H9 (cell line): ENCODE measurements around the gene DHRS13. TPM values are rescaled to one million over a fixed set of nuclear protein-coding genes. Genes with fewer than 3 reads are reported as not detected.

Experiments
- DNase-seq: peaks from one replicate; pipeline ENCODE4 v3.0.0-alpha.2; 2017
- H2AFZ ChIP-seq: one replicate; pipeline ENCODE4 v1.6.1; 2013; ENCODE audit warnings: mild to moderate bottlenecking, low read length, control low read depth, moderate library complexity
- H2AK5ac ChIP-seq: 2 replicates; pipeline ENCODE4 v1.6.1; 2013; ENCODE audit warnings: low read length, control low read depth, mixed read lengths; ENCODE audit not compliant: insufficient read length
- H2BK120ac ChIP-seq: one replicate; pipeline ENCODE4 v1.6.1; 2013; ENCODE audit warnings: low read depth, mild to moderate bottlenecking, low read length, control low read depth, inconsistent platforms; ENCODE audit not compliant: poor library complexity, severe bottlenecking
- H2BK12ac ChIP-seq: 2 replicates; pipeline ENCODE4 v1.6.1; 2013; ENCODE audit warnings: low read length, control low read depth, mixed read lengths, low read depth; ENCODE audit not compliant: insufficient read length
- H2BK15ac ChIP-seq: 2 replicates; pipeline ENCODE4 v1.6.1; 2013; ENCODE audit warnings: low read depth, low read length, control low read depth
- H2BK20ac ChIP-seq: one replicate; pipeline ENCODE4 v1.6.1; 2013; ENCODE audit warnings: low read depth, mild to moderate bottlenecking, low read length, control low read depth, inconsistent platforms; ENCODE audit not compliant: poor library complexity, severe bottlenecking
- H2BK5ac ChIP-seq: 2 replicates; pipeline ENCODE4 v1.6.1; 2013; ENCODE audit warnings: low read length, control low read depth, mixed read lengths; ENCODE audit not compliant: insufficient read length
- H3K14ac ChIP-seq: 2 replicates; pipeline ENCODE4 v1.6.1; 2013; ENCODE audit warnings: low read length, control low read depth; ENCODE audit not compliant: insufficient read depth
- H3K18ac ChIP-seq: 2 replicates; pipeline ENCODE4 v1.6.1; 2013; ENCODE audit warnings: low read depth, mild to moderate bottlenecking, mixed read lengths, low read length, control low read depth; ENCODE audit not compliant: insufficient read length
- H3K23ac ChIP-seq: 2 replicates; pipeline ENCODE4 v1.6.1; 2013; ENCODE audit warnings: low read length, control low read depth, mixed read lengths, low read depth; ENCODE audit not compliant: insufficient read length
- H3K23me2 ChIP-seq: 2 replicates; pipeline ENCODE4 v1.6.1; 2013; ENCODE audit warnings: low read depth, mild to moderate bottlenecking, mixed read lengths, low read length, control low read depth; ENCODE audit not compliant: insufficient read length, poor library complexity, severe bottlenecking
- H3K27ac ChIP-seq: 2 replicates; pipeline ENCODE4 v1.5.1; 2013; ENCODE audit warnings: low read length, control low read depth, mixed read lengths, low read depth; ENCODE audit not compliant: insufficient read length
- H3K27me3 ChIP-seq: 2 replicates; pipeline ENCODE4 v1.6.1; 2013; ENCODE audit warnings: low read length, control low read depth, inconsistent platforms; ENCODE audit not compliant: insufficient read depth
- H3K4ac ChIP-seq: 2 replicates; pipeline ENCODE4 v1.6.1; 2013; ENCODE audit warnings: low read depth, mild to moderate bottlenecking, control low read depth, inconsistent platforms, low read length, moderate library complexity
- H3K4me1 ChIP-seq: 2 replicates; pipeline ENCODE4 v1.6.1; 2013; ENCODE audit warnings: low read length, control low read depth, inconsistent platforms; ENCODE audit not compliant: insufficient read depth
- H3K4me2 ChIP-seq: 2 replicates; pipeline ENCODE4 v1.6.1; 2013; ENCODE audit warnings: low read length, control low read depth, mixed read lengths; ENCODE audit not compliant: insufficient read length, insufficient read depth
- H3K56ac ChIP-seq: 2 replicates; pipeline ENCODE4 v1.6.1; 2013; ENCODE audit warnings: low read depth, mild to moderate bottlenecking, mixed read lengths, low read length, control low read depth; ENCODE audit not compliant: insufficient read length
- H3K79me1 ChIP-seq: 2 replicates; pipeline ENCODE4 v1.6.1; 2013; ENCODE audit warnings: low read depth, mild to moderate bottlenecking, moderate library complexity, low read length, control low read depth, inconsistent platforms; ENCODE audit not compliant: insufficient read depth, poor library complexity, severe bottlenecking
- H3K79me2 ChIP-seq: 2 replicates; pipeline ENCODE4 v1.6.1; 2013; ENCODE audit warnings: low read length, control low read depth, inconsistent platforms; ENCODE audit not compliant: insufficient read depth
- H3K9ac ChIP-seq: 2 replicates; pipeline ENCODE4 v1.6.1; 2013; ENCODE audit warnings: low read length, control low read depth, mixed read lengths; ENCODE audit not compliant: insufficient read length; ENCODE audit errors: extremely low read depth
- H3K9me3 ChIP-seq: one replicate; pipeline ENCODE4 v1.6.1; 2013; ENCODE audit warnings: low read depth, low read length, inconsistent platforms; ENCODE audit not compliant: control insufficient read depth
- H3T11ph ChIP-seq: one replicate; pipeline ENCODE4 v1.6.1; 2013; ENCODE audit warnings: mild to moderate bottlenecking, low read length, control low read depth, inconsistent platforms
- H4K20me1 ChIP-seq: one replicate; pipeline ENCODE4 v1.6.1; 2013; ENCODE audit not compliant: control insufficient read depth, insufficient read length, insufficient read depth
- H4K5ac ChIP-seq: 2 replicates; pipeline ENCODE4 v1.6.1; 2013; ENCODE audit warnings: low read depth, mild to moderate bottlenecking, mixed read lengths, low read length, control low read depth; ENCODE audit not compliant: insufficient read length
- H4K8ac ChIP-seq: replicated peaks from 2 replicates; pipeline ENCODE4 v1.6.1; 2013; ENCODE audit warnings: low read length, control low read depth, mixed read lengths, low read depth; ENCODE audit not compliant: insufficient read length
- H4K91ac ChIP-seq: 2 replicates; pipeline ENCODE4 v1.6.1; 2013; ENCODE audit warnings: low read depth, mild to moderate bottlenecking, moderate library complexity, mixed read lengths, low read length, control low read depth; ENCODE audit not compliant: insufficient read length
- H3K27ac Mint-ChIP-seq, 3 experiments: 2 replicates in 2 of 3; 3 replicates in 1 of 3; pipeline ENCODE4 v1.8.0; 2020 to 2021; ENCODE audit warnings: mixed read lengths in 3 of 3, mild to moderate bottlenecking in 1 of 3, moderate library complexity in 1 of 3
- H3K27me3 Mint-ChIP-seq: 2 replicates; pipeline ENCODE4 v1.8.0; 2021; ENCODE audit warnings: low read depth, mild to moderate bottlenecking, moderate library complexity, mixed read lengths
- H3K36me3 Mint-ChIP-seq, 3 experiments: 2 replicates in 2 of 3; 3 replicates in 1 of 3; pipeline ENCODE4 v1.8.0; 2020 to 2021; ENCODE audit warnings: low read depth in 3 of 3, mixed read lengths in 3 of 3; ENCODE audit not compliant: insufficient read depth in 1 of 3
- H3K4me1 Mint-ChIP-seq, 2 experiments: 2 replicates each; pipeline ENCODE4 v1.8.0; 2020; ENCODE audit warnings: mixed read lengths in 2 of 2
- H3K4me3 Mint-ChIP-seq, 2 experiments: 2 replicates in 1 of 2; 3 replicates in 1 of 2; pipeline ENCODE4 v1.8.0; 2020 to 2021; ENCODE audit warnings: mild to moderate bottlenecking in 2 of 2, mixed read lengths in 2 of 2, moderate library complexity in 1 of 2
- H3K9me3 Mint-ChIP-seq, 2 experiments: 2 replicates in 1 of 2; 3 replicates in 1 of 2; pipeline ENCODE4 v1.8.0; 2020; ENCODE audit warnings: mild to moderate bottlenecking in 2 of 2, mixed read lengths in 2 of 2, moderate library complexity in 1 of 2
- CTCF ChIP-seq: fragments of 200-600 bp; sonication (generic); conservative IDR thresholded peaks from 3 replicates; pipeline ENCODE4 v1.8.0; 2021; ENCODE audit warnings: antibody characterized with exemption, mild to moderate bottlenecking
- WGBS: extraction: QIAGEN DNeasy Blood & Tissue Kit; methylation state at CpG from one replicate; pipeline ENCODE4 v1.1.7; 2013; ENCODE audit warnings: missing lambda C conversion rate, low lambda C conversion rate, mixed read lengths; ENCODE audit not compliant: insufficient read length; ENCODE audit errors: extremely low coverage; 5-methylcytosine and 5-hydroxymethylcytosine counted together
- total RNA-seq: library from RNA; stranded (reverse); gene quantifications from 2 replicates; pipeline ENCODE4 v1.2.1, GENCODE V29; 2021

DHRS13 gene
- total RNA-seq, 1 experiment from 2014 or later, result 29.6 TPM

- no peak within 1 kb of the TSS for H2BK15ac ChIP-seq
- peak; percentile 77 for DNase-seq
- H3K36me3 Mint-ChIP-seq, result peaks cover 20 to 34% (median 21%) of the 10 kb centered on the region in 3 experiments
- H3K27me3 ChIP-seq, result 0 out of 2 replicates have a peak, but pooled peaks cover 3% of the 10 kb centered on the region
- peak within 1 kb of the TSS; percentile 93 to 96 for H3K4me3 Mint-ChIP-seq
- no peak within 1 kb of the TSS for H3K27ac ChIP-seq
- H4K91ac ChIP-seq, result no peak within 1 kb of the TSS
- no peak within 1 kb of the TSS for H3K23ac ChIP-seq
- H3K4me1 ChIP-seq, result peaks cover 9% of the 10 kb centered on the region
- no peak within 1 kb of the TSS for H2BK20ac ChIP-seq
- no peak within 1 kb of the TSS for H3T11ph ChIP-seq
- H3K9ac ChIP-seq, result peak within 1 kb of the TSS; percentile 60
- no peak within 1 kb of the TSS for H3K56ac ChIP-seq
- peaks cover 3% of the 10 kb centered on the region for H3K27me3 Mint-ChIP-seq
- H4K8ac ChIP-seq, result no peak within 1 kb of the TSS
- H3K23me2 ChIP-seq, result peaks cover 6% of the 10 kb centered on the region
- H2BK12ac ChIP-seq, result no peak within 1 kb of the TSS
- no peaks in the 10 kb centered on the region for H3K9me3 ChIP-seq
- no peak within 1 kb of the TSS for H2AK5ac ChIP-seq
- H3K79me2 ChIP-seq, result peaks cover 4% of the 10 kb centered on the region; the same call in 1 of the 2 replicates
- H3K9me3 Mint-ChIP-seq, result no peaks in the 10 kb centered on the region; a peak in 1 of 5 replicates
- no CpG with 5 or more reads among the region's 73 CpGs for WGBS
- TF ChIP-seq CTCF, result peak; percentile 17; the same call in 2 of the 3 replicates
- no peak within 1 kb of the TSS for H2AFZ ChIP-seq
- H3K27ac Mint-ChIP-seq, result peak within 1 kb of the TSS; percentile 78 to 96 (median 86); a peak in 6 of 7 replicates
- peak within 1 kb of the TSS; percentile 49 for H3K14ac ChIP-seq
- no peak within 1 kb of the TSS for H2BK120ac ChIP-seq
- H3K4ac ChIP-seq, result no peak within 1 kb of the TSS
- peaks cover 25 to 28% of the 10 kb centered on the region in 2 experiments for H3K4me1 Mint-ChIP-seq
- H3K4me2 ChIP-seq, result peak within 1 kb of the TSS; percentile 63
- no peak within 1 kb of the TSS for H4K5ac ChIP-seq
- peak within 1 kb of the TSS; percentile 23 for H3K18ac ChIP-seq
- no peak within 1 kb of the TSS for H2BK5ac ChIP-seq
- no peaks in the 10 kb centered on the region for H4K20me1 ChIP-seq
- peaks cover 4% of the 10 kb centered on the region for H3K79me1 ChIP-seq
Observed at GRCh38 chr17:28896884-28897768, 5.8 kb downstream of the DHRS13 start, which contains the start of gene FLOT2. TSS of gene FLOT2 (minus strand) at chr17:28897733. CDS start at chr17:28897574, 159 bp downstream.
